Esophagus mucosa (tissue), 1 donor: ENCODE measurements around the gene CEP63. TPM values are rescaled to one million over a fixed set of nuclear protein-coding genes. Genes with fewer than 3 reads are reported as not detected.

Experiments
- ATAC-seq: fragments of 200-7000 bp; cut with Tn5 transposase; one replicate; pipeline ENCODE4 v1.9.1; 2020
- total RNA-seq: library from RNA; stranded (reverse); gene quantifications from one replicate; pipeline ENCODE4 v1.2.4, GENCODE V29; 2023
- donor health status: DM: yes; HTN: yes; CAD: no.

Gene CEP63
- total RNA-seq, result 11.0 TPM

GRCh38 chr3:134485718-134486576, at the start of gene CEP63, which contains the start of gene ANAPC13:
CEP63 (plus strand) TSS chr3:134486057; CDS start chr3:134495321, 9,264 bp downstream.
ANAPC13 (minus strand) TSS chr3:134485985; CDS start chr3:134482904, 3,081 bp downstream.
- peak; percentile 92 for ATAC-seq

DNA sequence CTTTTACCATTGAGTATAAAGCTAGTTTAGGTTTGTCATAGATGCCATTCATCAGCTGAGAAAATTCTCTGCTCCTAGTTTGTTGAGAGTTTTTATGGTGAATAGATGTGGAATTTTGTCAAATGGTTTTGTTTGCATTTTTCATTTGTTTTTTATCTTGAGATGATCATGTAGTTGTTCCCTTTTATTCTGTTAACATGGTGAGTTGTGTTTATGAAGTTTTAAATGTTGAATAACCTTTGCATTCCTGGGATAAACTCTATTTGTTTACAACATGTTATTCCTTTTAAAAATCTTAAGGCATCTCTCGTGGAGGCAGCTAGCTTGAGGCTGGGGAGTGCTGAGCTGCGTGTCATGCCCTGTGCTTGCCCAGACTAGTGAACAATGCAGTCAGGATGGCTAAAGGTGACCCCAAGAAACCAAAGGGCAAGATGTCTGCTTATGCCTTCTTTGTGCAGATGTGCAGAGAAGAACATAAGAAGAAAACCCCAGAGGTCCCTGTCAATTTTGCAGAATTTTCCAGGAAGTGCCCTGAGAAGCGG, 48.6 kb upstream of the CEP63 start:
- ATAC-seq, result no peak

DNA sequence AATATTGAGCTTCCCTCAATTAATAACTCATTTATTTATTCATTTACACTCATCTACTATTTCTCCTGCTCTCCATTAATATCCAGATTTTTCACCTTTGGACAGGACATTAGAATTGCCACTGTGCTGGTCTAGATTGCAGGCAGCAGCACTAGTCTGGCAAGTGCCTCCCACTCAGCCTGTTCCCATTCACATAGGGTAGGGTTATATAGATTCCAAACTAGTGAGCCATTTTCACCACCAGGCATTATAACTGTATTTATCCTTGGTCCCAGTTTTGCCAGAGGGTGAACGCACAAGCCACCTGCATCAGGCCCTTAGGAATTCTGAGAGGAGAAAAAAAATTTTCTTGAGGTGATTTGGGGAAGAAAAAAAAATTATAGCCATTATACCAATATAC, 44.5 kb upstream of the CEP63 start:
- ATAC-seq, result no peak

GRCh38 chr3:134441821-134442220, 44.0 kb upstream of the CEP63 start:
- ATAC-seq, result no peak

DNA sequence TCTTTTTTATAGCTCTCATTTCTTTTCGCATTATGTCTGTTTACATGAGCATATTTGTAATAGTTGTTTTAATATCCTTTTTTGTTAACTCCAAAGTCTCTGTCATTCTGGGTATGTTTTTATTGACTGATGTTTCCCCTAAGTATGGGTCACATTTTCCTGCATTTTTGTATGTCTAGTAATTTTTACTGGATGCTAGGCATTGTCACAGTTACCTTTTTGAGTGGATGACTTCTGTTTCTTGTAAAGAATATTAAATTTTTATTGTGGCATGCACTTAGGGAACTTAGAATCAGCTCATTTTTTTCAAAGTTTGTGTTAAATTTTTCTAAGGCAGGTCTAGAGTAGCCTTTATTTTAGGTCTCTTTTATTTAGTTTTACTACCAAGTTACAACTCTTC, 40.8 kb upstream of the CEP63 start:
- ATAC-seq, result no peak

DNA sequence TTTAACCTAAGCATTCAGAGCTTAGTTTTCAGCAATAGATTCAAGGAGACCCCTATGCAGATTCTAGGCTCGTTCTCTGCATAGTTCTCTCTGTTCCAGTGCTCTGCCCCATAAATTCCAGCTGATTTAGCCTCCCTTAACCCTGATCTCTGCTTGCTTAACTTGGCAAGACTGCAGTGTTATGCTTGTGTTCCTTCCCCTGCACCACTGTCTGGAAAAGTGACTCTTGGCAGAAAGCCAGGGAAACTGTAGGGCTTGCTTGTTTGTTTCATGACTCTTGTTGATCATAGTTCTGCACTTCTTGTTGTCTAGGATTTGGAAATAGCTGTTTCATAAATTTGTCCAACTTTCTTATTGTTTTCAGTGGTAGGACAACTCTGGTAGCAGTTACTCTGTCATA, 40.2 kb upstream of the CEP63 start:
- no peak for ATAC-seq

DNA sequence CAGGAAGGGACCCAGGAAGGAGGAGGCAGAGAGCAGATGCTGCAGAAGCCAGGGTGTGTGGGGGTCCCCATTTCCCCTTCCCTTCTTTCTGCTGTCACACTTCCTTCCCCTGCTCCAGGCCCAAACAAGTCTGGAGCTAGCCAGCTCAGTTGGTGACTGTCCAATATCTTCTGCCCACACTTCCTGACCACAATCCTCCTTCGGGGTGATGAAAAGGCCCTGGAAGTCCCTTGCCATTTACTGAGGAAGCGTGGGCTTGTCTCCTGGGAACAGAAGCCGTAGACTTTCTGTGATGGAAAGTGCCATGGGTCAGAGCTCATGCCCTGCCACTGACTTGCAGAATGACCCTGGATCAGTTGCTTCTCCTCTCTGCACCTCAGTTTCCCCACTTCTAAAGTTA, 39.1 kb upstream of the CEP63 start:
- no peak for ATAC-seq

DNA sequence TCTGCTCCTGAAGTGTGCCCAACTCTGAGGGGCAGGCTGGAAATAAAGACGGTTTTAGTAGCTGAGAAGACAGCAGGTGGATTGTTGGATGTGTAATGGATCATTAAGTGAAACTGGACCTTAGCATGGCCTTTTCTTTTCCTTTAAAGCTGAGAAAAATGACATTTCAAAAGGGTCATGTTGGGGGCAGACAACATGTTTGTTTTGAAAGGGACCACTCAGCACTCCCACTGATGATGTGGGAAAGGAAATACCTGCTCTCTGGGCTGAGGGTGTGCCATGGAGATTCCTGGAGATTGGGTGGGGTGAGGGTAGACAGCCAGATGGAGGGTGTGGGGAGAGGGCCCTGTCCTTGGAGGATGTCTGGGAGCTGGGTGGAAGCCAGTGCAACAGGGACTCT, 38.5 kb upstream of the CEP63 start:
- no peak for ATAC-seq

DNA sequence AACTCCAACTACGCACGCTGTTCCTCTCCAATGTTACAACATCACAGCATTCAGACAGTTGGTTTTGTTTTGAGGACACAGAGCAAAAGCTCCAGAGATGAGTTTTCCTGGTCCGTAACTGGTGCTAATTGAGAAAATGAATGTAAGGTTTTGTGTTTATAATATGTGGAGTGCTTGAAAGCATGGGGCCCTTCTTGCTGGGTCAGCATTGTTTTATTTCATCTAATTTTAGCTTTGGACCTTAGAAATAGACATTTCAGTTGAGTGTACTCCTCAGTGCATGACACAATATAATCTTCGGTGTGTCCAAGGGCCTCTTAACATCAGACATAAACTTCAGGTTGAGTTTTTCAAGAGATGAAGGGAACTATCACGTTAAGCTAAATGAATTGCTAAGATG, 37.2 kb upstream of the CEP63 start:
- ATAC-seq, result no peak

DNA sequence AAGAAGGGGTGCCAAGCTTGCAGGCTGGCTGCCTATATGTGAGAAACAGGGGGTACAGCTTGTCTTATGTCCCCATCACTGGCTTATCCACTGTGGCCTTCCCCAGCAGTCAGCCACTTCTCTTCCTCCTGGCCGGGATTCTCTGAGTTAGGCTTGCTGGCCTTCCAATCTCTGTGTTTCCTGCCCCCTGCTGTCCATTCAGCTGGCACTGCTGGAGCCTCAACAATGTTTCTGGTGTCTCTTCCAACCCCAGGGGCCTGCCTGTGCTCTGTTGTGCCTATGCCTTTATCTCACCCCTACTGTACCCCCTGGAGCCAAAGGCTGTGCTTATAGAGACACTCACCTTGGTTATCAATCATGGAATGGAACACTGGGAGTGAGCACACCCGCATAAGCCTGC, 36.6 kb upstream of the CEP63 start:
- ATAC-seq, result peak; percentile 62

- no peak for ATAC-seq
These were observed 35.9 kb upstream of the CEP63 start for GRCh38 chr3:134449951-134450350.

DNA sequence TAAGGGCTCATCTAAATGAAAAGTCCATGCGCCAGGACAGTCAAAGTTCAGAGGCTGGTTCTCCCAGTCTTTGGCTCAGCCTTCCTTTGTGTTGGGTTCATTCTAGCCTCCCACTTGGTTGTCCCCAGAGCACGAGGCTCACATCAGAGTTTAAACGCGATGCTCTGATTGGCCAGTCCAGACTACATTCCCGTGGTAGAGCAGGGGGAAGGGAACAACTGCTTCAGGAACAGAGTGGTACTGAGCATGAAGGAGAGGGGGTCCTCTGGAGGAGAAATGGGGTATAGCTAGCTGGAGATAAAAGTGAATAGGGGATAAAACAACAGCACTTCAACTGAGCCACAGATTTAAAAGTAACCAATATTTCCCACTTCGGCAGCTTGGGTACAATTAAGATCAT, 32.2 kb upstream of the CEP63 start:
- ATAC-seq, result no peak

DNA sequence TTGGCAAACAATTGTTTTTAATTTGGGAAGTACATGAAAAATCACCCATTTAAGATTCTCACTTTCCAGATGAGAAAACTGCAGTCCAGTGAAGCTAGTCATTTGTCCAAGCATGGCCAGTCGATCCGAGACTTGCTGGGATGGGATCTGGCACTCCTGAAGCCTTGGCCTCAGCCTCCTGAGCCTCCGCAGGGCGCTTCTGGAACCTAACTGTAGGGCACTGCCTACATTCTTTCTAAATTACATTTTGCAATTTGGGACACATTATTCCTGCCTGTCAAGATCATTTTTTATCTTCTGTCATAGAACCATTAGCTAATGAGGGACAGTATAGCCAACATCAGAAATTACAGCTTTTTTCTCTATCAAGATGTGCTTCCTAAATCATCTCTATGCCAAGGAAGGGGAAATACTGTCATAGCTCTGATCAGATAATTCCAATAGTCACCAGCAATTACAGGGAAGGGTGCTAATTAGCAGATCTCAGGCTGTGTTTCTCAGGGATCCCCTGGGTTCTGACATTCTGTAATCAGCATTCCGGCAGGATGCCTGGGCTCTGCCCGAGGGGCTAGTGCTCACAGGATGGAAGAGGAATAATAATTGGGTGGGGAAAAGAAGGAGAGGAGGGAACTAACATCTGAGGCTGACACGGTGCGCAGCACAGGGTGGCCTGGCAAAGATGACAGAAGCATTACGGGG, 28.3 kb upstream of the CEP63 start:
- ATAC-seq, result no peak

DNA sequence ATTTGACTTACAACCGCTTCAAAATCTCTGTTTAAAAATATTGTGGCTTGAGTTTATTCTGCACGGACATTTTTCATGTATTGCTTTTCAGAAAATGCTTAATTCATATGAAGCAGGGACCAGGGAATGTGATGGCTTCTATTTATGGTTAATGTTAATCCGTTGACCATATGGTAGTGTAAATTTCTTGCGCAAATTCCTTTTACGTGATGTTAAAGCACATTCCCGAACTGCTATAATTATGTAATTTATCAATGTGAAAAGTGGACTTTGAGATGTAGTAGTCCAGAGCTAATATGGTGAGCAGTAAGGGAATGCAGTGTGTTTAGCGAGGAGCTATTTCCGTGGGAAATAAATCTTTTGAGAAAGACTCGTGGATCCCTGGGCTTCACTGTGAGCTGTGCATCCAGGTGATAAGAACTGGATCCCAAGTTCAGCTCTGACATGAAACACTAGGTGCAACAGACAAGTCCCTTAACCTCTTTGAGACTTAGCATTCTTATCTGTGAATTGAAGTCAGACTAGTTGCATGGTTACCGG, 27.4 kb upstream of the CEP63 start:
- no peak for ATAC-seq

DNA sequence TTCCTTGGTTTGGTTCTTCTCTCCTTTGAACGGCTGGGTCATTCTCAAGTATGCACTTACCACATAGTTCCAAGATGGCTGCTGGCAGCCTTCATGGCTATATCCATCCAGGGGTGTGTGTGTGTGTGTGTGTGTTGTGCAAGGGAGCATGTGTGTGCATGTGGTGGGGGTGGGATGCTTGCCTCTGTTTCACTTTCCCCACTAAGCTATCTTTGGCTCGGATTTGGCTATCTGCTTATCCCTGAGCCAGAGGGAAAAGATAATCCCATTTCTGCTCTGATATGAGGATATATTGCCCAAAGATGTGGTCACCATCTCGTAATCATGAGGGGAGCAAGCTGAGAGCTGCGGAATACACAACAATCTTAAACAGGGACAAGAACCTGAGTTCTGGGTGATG, 26.3 kb upstream of the CEP63 start:
- no peak for ATAC-seq

DNA sequence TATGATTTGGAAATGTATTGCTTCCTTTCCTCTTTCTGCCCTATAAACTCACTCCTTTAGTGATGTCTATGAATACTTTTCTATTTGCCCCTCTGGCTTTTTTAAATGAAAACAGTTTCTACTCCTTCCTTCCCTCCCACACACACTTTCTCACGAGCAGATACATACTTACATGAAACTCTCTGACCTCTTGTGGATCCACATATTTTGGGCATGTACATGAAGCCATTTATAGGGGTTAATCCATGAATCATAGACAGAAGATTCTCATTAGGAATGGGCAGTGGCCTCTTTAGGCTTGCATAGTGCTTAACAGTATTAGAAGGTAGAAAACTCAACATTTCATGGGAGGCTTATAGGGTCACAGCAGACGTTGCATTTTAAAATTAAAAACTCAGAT, 24.9 kb upstream of the CEP63 start:
- no peak for ATAC-seq

DNA sequence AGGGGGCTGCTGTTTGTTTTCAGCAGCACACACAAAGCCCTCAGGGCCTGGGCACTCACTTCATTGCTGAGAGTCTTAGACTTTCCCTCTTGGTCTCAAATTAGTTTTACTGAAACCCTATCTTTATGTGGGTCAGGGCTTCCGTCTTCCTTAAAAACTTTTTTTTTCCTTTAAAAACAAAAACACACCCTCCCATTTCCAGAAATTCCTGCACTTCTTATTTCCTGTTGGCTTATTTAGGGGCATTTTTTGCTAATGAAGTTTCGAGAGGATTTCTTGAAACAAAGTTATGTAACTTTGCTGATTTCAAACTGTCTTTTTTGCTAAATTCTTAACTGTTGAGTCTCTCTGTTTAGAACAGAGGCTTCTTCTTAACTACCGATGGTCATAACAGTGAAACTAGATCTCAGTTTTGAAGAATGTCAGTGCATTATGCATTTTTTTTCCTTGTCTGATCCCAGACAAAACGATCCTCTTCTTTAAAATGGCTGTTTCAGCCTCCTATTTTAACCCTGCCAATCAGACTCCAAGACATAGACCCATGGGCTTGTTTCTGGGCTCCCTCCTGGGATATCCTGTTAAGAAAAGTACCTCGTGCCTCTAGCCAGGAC, 23.4 kb upstream of the CEP63 start:
- no peak for ATAC-seq

GRCh38 chr3:134463676-134464063, 22.2 kb upstream of the CEP63 start:
- no peak for ATAC-seq

- ATAC-seq, result peak; percentile 36
These were observed 21.7 kb upstream of the CEP63 start for GRCh38 chr3:134464064-134464688.

- ATAC-seq, result no peak
These were observed 21.0 kb upstream of the CEP63 start for GRCh38 chr3:134464689-134465365.

DNA sequence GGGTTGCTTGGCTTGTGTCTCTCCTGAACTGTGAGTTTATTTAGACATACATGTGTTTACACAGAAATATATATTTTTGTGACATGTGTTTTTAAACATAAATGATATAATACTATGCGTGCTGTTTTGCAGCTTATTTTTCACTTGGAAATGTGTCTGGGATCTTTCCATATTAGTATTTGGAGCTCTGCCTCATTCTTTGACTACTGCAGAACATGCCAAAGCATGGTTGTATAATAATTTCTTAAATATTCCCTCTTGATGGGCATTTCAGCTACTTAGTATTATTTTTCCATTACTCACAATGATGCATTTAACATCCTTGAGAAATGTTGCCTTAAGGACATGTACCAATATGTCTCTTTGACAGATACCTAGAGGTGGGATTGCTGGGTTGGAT, 19.5 kb upstream of the CEP63 start:
- no peak for ATAC-seq

GRCh38 chr3:134468519-134468918, 17.3 kb upstream of the CEP63 start:
- no peak for ATAC-seq
